IPS DF 19.7 (cell line): ENCODE data around the gene TRAPPC10.

Experiments
- DNase-seq: peaks from one replicate; pipeline ENCODE4 v3.0.0-alpha.2; 2013; ENCODE audit warnings: low read depth, low spot score

Gene TRAPPC10

DNA sequence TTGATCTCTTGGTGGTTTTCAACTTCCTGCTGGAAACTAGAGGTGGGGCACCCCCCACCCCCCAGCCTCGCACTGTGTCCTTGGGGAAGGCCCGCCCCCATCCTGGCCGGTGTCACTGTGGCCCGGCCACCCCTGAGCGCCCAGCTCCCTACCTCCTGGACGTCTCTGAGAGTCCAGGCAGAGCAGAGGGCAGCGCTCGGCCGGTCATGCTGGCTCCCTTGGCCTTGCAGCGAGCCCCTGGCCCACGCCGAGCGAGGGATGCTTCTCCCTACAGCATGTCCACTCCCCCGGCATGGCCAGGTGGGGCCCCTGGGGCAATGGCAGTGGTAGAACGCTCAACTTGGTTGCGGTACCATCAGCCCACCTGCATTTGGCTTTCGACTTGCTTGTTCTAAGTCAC is 28.7 kb upstream of the TRAPPC10 start:
- DNase-seq: no peak

DNA sequence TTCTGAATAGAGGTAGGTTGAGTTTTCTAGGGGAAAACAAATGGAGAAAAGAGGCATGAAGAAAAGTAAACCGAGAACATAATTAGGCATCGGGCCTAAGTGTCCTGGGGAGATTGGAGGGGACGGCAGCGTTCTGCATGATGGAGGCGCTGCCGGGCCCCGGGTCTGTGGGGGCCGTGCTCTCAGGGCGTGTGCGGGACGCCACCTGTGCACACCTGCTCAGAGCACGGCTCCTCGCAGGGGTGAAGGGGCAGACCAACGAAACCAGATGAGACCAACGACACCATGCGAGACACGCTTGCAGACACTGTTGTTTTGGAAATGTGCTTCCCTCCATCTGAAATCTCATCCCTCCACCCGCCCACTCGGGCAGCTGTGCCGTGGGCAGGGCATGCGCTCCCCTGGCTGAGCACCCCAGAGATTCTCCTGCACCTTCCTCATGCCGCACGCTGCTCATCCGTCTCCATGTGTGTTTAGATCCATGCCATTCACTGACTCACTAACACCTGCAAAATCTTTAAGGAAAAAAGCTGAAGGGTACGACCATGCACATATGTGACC is 28.2 kb upstream of the TRAPPC10 start:
- no peak for DNase-seq

DNA sequence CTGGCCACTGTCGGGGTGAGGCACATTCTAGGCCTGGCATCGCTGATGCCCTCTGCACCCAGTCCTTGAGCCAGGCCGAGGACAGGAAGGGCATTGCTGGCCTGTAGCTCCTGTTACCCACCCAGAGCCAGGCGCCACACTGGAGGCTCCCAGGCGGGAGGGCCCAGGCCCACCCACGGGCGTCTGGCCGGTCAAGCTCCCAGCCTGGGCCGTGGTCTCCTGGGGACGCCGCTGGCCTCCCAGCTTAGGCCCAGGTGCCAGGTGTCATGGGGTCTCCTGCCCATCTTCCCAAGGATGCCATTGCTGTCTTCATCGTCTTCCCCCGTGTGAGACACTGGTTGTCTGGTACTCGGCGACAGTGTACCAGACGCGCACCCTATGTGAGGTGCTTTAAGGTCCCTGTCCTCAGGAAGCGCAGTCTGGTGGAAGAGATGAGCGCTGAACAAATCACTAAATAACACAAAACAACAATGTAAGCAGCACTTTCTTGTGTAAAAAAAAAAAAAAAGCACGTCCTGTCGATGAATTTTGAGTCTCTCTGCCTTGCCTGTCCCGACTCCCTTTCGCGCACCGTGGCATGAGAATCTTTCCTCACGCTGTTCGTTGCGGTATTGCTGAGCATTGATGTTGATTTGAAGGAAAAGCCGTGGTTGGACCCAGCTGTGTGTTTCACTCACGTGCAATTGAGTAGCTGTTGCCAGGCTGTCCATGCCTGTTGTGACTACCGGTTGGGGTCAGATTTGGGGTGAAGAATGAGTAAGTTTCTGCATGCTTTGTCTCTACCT is 27.0 kb upstream of the TRAPPC10 start:
- no peak for DNase-seq

DNA sequence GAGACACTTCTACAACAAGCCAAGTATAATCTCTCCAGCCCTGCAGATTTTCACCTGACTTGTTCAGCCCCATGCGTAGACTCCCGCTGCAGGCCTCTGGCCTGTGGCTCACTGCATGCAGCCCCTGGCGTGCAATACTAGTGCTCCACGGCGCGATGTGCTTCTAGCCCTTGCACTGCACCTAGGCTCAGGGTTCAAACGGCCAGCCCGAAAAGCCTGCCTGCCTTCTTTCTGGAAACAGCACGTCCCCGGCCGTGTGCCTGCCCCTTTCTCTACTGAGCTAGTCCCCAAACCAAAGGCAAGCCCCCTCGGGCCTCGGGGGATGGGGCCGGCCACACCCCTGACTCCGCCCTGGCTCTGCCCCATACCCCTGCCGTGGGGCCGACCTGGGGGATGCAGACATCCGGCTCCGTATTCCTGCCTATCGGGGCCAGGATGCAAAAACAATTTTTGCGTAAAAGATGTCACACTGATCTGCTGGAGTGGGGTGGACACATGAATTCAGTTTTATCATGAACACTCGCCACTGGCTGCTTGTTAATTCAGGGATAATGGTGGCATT is 26.3 kb upstream of the TRAPPC10 start:
- no peak for DNase-seq

DNA sequence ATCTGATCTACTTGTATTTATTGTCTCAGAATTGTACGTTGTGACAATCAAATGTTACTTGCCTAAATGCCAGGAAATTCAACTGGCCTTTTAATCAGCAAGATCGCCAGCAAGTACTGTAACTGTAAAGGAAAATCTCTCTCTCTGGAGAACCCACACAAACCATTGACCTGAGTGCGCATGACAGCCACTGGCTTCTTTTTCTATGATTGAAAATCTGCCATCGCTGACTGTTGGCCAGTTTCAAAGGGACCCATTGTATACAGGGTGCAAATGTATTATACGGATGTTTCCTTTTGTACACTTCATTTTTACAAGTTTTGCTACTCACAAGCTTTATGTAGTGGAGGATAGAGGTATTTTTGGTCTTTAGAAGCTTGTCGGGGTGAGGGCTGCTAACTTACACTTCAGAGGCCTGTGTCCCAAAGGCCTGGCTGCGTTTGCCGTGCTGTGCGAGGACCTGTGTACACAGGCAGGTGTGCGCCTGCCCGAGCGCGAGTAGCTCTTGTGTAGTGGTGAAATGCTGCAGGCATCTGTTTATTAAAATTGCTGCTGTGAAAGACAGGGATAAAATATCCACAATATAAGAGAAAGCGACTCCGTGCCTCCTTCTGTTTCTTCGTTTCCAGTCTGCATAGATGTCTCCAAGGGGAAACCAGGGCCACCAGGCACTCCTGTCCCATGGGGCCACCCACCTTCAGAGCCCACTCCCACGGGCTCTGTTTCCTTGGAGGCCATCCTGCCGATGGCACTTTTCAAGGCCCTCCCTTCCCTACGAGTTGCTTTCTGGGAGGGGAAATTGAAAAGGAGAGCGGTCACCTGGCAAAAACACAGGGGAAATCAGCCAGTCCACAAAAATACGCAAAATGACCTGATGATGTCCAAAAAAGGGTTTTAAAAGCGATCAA is 25.3 kb upstream of the TRAPPC10 start:
- DNase-seq: no peak

DNA sequence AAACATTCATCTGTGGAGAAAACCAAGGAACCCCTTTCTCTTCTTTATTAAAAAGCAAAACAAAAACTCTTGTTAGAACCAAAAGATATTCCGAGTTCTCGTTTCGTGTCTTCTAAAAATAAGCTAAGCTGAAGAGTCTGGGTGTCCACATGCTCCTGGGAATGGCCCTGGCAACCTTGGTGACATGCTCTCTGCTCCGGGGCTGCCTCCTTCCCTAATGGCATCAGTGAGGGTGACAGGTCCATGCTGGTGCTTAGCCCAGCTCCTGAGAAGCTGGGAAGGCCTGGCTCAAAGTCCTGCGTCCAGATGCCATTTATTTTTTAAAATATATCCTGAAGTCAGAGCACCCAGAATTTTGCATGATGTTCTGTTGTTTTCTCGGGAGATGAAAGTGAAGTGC is 24.6 kb upstream of the TRAPPC10 start:
- no peak for DNase-seq

DNA sequence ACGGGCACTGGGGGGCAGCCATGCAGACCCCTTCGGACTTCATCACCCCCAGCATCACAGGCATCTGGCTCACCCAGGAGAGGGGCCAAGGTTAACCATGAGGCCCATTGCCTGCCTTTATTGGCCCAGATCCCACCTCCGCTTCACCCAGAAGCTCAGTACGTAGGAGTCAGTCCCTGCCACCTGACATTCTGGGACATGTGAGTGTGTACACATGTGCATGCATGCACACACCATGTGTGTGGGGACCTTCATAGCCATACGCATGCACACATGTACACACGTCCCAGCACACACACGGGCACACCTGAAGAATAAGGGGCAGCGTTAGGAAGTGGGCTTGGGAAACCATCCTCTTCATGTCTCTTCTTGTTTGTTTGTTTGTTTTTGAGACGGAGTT is 24.1 kb upstream of the TRAPPC10 start:
- no peak for DNase-seq

DNA sequence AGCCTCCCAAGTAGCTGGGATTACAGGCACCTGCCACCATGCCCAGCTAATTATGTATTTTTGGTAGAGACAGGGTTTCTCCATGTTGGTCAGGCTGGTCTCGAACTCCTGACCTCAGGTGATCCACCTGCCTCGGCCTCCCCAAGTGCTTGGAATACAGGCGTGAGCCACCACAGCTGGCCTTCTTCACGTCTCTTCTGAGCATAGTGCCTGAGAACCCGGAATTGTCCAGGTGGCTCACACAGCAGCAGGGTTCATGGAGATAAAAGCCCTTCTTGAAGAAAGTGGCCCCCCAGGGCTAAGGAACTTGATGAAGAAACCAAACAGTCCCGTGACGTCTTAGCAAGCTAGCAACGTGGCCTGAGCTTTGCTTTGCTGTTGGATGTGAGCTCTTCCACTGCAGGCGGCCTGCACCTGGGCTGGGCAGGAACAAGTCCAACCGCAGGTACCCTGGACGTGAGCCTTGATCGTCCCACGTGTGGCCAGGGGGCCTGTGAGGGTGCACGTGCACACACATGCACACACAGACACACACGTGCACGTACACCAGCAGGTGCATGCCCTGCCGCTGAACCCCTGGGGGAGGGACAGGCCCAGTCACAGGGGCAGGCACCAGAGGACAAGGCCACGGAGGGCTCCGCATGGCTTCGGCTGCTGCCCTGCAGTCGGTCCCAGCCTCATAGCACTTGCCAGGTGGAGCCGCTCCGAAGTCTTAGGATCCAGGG is 23.4 kb upstream of the TRAPPC10 start:
- DNase-seq: no peak

DNA sequence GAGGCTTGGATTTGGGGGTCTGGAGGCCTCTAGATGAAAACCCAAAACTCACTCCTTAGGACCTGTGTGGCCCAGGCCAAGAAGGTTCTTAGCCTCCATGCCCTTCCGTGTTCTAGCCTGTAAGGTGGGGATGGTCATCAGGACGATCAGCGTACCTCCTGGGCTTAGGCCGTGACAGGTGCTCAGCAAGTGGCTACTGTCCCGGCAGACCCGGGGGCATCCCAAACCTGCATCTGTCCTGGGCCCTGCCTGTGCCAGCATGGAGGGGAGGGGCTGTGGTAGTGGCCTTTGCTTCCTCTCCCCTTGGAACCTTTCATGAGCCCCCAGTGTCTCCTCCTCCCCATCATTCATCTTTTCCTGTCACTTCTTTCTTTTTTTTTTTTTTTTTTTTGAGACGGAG is 22.7 kb upstream of the TRAPPC10 start:
- DNase-seq: no peak

DNA sequence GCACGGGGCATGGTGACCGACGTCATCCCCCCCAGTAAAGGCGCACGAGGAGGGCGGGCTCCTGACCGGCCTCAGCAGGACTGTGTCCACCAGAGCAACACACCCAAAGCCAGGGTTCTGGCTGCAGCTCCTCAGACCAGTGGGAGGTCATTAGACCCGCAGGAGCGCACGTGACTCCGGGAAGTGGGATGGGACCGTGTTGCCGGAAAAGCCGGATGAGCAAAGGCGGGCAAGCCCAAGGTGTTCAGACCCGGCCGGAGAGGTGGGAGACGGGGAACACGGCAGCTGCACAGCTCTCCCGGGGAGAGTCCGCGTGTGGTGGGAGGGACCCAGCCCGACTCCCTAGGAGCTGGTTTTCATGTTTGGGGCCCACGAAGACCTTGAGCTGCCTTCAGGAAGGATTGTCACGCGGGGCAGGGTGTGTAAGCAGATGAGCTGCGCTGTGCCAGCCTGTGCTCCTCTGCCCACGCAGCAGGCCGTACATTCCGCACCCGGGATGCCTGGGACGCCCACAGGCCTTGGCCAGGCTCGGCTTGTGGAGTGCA is 20.6 kb upstream of the TRAPPC10 start:
- DNase-seq: no peak

DNA sequence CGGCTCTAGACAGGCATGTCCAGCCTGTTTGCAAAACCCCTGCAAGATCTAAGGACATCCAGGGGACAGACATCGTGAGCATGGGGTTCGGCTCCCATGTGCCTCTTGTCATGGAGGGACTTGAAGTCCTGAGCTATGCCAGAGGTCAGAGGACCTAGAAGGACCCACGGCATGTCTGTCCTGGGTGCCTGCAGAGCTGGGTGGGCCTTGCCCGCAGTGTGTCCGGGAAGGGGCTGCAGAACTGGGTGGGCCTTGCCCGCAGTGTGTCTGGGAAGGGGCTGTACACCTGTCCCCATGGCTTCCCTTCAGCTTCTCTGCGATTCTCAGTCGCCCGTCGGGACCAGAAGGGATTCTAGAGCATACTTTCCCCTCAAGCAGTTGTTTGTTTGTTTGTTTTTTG is 20.0 kb upstream of the TRAPPC10 start:
- no peak for DNase-seq

DNA sequence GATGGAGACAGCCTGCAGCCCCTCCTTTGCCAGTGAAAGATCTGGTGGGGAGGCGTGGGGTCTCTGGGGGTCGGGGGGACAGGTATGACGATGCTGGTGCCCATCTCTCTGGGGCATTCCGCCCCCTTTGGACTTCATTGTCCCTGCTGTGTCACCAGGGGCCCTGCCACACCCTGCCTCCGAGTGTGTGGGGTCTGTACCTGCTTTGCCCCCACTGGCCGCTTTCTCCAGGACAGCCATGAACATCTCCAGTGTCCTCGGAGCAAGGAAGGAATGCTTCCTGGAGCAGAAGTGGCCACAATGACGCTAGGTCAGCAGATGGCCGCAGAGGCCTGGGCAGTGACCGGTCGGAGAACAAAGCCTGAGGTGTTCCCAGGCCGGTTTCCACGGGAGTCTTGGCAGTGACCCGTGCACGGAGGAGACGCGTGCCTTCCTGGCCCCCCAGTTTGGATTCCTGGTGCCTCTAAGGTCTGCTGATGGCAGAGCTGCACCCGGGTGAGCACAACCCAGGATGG is 18.6 kb upstream of the TRAPPC10 start:
- DNase-seq: no peak

DNA sequence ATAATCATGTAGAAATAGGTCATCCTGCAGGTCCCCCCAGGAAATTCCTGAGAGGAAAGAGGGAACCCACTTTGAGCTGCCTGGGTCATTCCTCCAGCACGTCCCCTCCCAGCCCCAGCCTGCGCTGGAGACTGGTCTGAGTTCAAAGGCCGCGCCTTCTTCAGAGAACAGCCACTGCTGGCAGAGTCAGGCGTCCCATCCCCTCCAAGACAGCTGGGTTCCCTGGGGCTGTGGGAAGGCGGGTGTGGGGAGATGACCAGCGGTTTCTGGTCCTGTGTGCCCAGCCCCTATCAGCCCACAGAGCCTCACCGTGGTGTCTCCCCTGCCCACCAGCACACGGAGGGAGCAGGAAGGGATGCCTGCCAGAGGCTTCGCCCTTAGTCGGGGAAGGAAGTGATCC is 18.0 kb upstream of the TRAPPC10 start:
- DNase-seq: no peak

DNA sequence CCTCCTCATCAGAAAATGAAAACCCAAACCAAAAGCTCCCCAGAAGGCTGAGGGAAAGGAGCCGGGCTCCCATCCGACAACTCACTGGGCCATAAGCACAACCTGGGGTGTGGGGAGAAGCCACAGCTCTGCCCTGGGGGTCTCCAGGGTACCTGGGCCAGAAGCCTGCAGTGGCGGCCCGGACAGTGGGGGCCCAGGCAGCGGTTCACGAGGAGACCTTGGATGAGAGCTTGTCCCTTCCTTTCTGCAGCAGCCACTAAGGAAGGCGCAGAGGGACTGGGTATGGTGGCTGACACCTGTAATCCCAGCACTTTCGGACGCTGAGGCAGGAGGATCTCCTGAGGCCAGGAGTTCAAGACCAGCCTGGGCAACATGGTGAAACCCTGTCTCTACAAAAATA is 17.5 kb upstream of the TRAPPC10 start:
- DNase-seq: no peak

DNA sequence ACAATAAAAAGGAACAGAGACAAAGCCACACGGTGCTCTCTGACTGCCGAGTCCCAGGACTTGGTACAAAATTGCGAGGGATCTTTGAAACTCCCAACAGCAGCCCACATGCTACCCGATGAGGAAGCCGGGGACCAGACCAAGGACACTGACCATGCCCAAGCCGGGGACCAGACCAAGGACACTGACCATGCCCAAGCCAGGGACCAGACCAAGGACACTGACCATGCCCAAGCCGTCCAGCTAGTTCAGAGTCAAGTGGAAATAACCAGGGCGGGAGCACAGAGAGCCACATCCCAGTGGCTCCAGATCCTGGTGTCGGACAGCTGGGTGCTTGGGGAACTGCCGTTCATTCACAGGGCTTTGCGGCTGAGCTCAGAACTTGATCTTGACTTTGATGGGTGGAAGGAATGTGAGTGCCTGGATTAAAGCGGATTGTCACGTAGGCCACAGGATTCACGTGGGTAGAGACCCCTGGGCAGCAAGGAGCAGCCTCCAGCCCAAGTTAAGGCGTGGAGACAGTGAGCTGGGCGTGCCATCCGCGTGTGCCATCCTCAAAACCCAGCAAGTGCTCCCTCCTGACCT is 16.5 kb upstream of the TRAPPC10 start:
- no peak for DNase-seq

DNA sequence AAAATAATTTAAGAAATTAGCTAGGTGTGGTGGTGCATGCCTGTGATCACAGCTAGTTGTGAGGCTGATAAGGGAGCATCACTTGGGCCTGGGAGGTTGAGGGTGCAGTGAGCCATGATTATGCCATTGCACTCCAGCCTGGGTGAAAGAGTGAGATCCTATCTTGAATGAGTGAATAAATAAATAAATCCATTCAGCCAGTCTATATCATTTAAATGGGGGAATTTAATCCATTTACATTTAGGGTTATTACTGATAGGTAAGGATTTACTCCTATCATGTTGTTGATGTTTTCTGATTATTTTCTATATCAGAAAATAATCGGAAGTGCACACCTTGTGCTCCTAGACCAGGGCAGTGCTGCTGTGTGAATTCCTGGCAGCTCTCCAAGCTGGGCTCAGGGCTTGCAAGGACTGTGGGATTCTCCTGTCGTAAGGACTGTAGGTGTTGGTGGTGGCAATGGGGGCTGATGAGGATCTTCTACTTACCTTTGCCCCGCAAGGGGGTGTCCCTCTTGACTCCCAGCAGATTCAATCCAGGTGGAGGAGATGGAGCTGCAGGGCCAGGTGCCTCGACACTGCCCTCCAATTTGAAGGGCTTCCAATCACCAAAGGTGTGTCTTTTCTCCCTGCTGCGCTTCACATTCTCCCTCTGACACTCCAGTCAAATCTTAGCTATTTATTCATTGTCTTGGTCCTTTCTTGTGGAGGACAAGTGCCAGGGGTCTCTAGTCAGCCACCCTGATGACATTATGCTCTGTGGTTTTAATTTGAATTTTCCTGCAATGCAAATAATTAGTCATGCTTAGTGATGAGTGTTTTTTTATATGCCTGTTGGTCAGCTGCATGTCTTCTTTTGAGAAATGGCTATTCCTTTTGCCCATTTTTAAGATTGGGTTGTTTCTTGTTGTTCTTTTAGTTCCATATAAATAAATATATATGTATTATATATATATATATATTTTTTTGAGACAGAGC is 14.1 kb upstream of the TRAPPC10 start:
- no peak for DNase-seq

DNA sequence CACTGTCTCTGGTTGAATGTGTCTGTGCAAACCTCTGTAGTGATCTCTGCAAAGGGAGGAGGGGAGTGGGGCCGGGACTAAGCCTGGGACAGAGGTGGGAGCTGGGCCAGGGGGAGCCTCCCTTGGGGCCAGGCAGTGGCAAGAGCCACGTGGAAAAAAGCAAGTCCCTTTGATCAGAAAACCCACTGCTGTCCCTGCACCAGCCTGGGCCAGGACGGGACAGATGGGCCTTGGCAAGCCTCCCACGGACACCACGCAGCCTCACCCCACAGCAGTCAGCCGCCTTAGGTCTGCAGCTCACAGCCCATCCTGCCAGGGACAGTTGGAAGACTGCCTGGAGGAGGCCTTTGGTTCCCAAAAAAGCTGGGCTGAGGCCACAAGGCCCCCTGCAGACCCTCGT is 11.7 kb upstream of the TRAPPC10 start:
- DNase-seq: no peak

DNA sequence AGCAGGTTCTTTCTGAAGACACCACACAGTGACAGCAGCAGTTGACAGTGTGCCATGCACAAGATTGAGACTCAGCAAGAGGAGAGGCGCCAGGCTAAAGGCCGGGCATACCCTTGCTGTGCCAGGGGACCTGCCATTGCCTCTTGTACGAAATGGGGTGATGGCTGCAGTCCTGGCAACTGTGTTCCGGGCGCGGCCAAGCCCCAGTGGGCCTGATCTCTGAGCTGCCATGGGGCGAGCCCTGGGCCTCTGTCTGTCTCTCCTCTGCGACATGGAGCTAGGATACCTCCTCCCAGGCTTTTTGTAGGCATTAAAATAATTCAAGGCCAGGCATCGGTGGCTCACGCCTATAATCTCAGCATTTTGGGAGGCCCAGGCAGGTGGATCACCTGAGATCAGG is 9.6 kb upstream of the TRAPPC10 start:
- DNase-seq: no peak

DNA sequence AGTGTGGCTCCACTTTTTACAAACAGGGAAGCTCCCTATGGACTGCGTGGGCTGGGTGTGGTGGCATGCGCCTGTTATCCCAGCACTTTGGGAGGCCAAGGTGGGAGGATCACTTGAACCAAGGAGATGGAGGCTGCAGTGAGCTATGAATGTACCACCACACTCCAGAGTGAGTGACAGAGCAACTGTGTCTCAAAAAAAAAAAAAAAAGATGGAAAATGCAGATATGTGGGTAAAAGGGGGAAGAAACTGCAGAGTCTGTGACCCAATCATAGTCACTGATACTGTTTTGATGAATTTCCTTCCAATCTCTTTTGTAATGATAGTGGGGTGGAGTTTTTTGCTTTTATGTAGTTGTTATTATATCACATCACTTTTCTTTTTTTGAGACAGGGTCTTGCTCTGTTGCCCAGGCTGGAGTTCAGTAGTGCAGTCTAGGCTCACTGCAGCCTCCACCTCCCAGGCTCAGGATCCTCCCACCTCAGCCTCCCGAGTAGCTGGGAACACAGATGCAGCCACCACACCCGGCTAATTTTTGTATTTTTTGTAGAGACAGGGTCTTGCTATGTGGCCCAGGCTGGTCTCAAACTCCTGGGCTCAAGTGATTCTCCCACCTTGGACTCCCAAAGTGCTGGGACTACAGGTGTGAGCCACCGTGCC is 8.7 kb upstream of the TRAPPC10 start:
- no peak for DNase-seq
